ENCODE measurements around the gene HSPA4.

The HSPA4 gene

GRCh38 chr5:133091034-133091433, 39.2 kb downstream of the HSPA4 start:
- DNase-seq (ENCODE audit: low read depth, low spot score) = no peak

DNA sequence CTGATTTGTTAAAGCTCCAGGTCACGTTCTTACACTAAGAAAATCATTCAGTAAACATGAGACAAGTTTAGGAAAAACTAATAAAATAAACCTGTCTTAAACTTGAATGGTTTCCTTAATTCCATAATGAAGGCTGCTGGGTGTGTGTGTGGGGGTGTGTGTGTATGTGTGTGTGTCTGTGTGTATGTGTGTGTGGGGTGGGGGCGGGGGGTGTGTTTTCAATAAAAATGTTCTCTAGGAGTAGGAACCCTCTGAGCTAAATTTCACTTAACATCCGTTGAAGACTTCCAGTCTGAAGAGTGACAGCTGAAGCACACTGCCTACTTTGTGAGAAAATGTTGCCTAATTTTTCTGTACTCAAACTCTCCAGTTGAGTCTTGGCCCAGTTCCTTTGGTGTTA, 54.5 kb downstream of the HSPA4 start:
- no peak for DNase-seq (ENCODE audit: low read depth, low spot score)

- no peak for DNase-seq (ENCODE audit: low read depth, low spot score)
Observed at GRCh38 chr5:133106761-133107572, 55.2 kb downstream of the HSPA4 start.

GRCh38 chr5:133108481-133108921, 56.7 kb downstream of the HSPA4 start:
- no peak for DNase-seq (ENCODE audit: low read depth, low spot score)

DNA sequence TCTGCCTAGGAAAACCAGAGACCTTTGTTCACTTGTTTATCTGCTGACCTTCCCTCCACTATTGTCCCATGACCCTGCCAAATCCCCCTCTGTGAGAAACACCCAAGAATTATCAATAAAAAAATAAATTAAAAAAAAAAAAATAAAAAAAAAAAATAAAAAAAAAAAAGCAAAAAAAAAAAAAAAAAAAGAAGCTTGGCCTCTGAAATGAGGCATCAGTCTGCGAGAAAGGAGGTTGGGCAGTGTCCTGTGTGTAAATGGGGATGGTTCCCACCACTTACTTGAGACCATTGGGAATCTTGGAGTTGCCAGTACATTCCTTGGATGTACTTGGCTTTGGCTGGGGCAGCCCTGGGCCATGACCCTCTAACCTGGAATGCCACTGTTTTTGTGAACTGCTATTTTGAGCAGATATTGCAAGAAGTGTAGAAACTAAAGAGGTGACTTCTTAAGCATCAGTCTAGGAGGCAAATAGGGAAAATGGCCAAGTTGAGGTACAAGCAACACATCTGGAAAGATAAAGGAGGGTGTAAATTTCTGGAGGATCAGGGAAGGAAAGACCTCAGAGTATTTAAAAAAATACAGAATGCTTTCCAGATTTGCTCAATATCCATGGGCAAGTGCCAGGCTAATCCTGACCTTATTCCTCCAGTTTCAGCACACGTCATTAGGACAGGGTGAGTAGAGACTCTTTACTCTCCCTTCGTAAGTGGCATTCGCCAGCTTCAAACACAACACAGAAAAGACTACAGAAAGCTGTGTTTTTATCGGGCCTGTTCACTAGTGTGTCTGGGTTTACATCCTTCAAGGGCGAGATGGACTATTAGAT, 58.1 kb downstream of the HSPA4 start:
- no peak for DNase-seq (ENCODE audit: low read depth, low spot score)

GRCh38 chr5:133110709-133111108, 58.9 kb downstream of the HSPA4 start:
- no peak for DNase-seq (ENCODE audit: low read depth, low spot score)

- peak; percentile 59 for DNase-seq (ENCODE audit: low read depth, low spot score)
Observed at GRCh38 chr5:133111299-133111698, 59.5 kb downstream of the HSPA4 start.

GRCh38 chr5:133112026-133112660, 60.3 kb downstream of the HSPA4 start:
- no peak for DNase-seq (ENCODE audit: low read depth, low spot score)

DNA sequence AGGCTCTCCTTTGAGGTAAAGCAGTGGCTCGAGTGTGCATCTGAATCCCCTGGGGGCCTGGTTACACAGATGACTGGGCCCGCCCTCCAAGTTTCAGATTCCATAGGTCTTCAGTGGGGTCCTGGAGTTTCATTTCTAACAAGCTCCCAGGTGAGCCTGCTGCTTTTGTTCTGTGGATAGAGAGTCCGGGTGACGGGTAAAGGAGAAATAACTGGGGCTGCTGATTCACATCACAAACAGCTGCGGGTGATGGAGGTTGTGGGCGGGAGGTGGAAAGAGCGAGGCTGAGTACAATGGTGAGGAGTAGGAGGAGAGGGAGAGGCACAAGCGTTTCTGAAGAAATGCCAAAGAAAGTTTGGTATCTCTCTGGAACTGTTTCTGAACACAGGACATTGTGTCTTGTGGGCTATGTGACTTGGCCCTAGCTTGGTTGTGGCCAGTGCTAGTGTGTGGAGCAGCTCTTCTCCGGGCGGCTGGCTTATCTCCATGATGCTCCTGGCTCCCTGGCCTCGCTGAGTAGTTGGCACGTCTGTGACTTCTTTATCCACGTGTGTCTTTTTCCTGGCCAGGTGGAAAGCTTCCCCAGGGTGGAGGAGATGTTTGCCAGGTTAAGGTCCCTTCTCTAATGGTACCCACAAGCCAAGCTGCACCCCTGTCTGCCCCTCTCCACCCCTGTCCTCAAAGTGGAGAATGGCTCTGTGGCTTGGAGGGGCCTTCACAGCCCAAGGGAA, 61.7 kb downstream of the HSPA4 start:
- no peak for DNase-seq (ENCODE audit: low read depth, low spot score)

DNA sequence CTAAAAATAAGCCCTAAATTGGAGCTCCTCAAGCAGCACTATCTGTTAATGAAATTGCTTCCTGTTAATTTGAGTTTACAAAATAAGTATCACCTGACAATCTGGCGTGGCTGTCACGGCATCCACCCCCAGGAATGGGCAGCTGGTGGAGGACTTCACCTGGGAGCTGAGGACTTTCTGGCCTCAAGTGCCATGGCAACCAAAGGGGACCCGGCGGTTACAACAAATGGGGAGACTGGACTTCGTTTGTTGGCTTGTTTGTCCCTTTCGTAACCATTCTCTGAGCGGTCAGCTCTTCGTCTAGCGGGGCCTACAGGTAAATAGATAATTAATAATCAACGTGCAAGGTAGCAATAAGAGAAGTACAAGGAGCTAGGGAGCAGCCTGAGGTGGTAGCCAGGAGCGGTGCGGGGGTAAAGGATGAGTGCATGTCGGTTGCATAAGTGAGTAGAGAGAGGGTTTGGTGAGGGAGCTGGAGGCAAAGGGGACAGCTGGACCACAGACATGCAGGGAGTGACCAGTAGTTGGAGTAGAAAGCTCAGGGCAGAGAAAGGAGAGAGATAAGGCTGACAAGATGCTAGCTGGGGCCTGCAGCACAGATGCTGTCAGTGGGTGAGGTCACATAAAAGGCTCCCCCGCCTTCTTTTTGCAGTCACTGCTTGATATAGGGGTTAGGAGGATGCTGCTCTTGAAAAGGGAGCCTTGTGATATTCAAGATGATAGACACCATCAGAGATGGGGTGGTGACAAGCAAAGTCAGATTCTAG, 62.5 kb downstream of the HSPA4 start:
- no peak for DNase-seq (ENCODE audit: low read depth, low spot score)

DNA sequence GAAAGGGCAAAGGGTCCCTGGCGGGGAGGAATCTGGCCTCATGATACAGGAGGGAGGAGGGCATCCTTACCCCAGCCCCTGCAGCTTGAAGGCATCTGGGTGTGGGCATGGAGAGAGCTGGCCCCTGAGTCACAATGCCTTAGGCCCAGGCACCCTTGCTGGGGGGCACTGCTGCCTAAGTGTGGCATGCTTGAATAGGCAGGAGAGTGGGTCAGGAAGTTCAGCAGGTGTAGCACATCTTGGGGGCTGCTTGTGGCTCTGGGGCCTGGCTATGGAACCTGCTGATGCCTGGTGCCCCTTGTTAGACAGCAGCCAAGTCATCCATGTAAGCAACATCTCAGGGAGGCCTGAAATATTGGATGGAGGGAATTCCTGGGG, 63.1 kb downstream of the HSPA4 start:
- no peak for DNase-seq (ENCODE audit: low read depth, low spot score)

DNA sequence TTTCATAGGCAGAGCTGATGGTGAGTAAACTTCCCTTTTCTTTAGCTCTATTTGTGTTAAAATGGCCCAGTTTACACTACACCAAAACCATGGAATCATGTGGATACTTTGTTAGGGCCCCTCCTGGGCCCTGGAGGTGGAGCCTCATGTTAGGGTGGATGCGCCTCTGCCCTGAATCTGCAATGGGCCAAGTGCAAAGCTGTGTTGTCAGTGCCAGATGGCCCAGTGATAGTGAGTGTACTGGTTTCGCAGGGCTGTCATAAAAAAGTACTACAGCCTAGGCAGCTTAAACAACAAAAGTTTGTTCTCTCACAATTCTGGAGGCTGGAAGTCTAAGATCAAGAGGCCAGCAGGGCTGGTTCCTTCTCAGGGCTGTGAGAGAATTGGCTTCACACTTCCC, 64.8 kb downstream of the HSPA4 start:
- DNase-seq (ENCODE audit: low read depth, low spot score) = no peak

GRCh38 chr5:133117166-133117911, 65.5 kb downstream of the HSPA4 start:
- DNase-seq (ENCODE audit: low read depth, low spot score) = no peak

DNA sequence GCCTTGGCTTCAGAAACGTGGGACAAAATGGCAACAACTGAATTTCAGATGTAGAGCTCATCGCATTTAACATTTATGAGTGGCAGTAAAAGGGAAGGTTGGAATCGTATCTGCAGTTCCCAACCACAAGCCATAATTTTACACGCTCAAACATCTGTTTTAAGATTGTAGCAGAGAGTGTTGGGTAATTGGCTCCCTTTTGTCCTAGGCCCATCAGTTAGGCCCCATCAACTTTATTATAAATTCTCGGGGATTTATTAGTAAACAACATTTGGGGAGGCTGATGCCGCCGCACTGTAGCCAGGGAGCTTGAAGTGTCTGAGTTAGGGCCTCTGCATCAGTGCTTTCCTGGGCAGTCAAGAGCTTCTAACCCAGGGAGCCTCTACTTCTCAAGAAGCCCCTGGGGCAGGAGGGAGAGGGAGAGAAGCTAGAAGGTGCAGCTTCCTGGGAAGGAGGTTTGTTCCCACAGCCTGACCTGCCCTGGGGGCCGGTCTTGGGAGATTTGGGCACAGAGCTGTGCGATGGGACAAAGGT, 66.2 kb downstream of the HSPA4 start:
- DNase-seq (ENCODE audit: low read depth, low spot score) = no peak

DNA sequence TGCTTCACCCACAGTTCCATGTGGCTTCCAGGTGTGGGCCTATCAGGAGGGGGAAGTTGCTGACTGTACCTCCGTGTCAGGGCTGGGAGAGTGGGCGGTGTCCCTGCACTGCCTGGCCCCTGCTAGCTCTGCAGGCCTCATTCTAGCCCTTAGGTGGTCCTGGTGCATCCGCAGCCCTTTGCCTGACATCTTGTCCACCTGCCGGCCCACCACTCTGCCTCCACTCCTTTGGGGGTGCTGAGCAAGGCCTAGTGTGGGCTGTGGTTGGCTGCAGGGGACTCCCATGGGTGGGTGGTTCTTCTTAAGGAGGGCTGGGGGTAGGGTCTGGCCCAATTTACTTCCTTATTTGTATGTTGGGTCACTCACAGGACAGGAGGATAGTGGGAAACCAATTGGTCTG, 66.9 kb downstream of the HSPA4 start:
- DNase-seq (ENCODE audit: low read depth, low spot score) = no peak

GRCh38 chr5:133119233-133119711, 67.5 kb downstream of the HSPA4 start:
- no peak for DNase-seq (ENCODE audit: low read depth, low spot score)

DNA sequence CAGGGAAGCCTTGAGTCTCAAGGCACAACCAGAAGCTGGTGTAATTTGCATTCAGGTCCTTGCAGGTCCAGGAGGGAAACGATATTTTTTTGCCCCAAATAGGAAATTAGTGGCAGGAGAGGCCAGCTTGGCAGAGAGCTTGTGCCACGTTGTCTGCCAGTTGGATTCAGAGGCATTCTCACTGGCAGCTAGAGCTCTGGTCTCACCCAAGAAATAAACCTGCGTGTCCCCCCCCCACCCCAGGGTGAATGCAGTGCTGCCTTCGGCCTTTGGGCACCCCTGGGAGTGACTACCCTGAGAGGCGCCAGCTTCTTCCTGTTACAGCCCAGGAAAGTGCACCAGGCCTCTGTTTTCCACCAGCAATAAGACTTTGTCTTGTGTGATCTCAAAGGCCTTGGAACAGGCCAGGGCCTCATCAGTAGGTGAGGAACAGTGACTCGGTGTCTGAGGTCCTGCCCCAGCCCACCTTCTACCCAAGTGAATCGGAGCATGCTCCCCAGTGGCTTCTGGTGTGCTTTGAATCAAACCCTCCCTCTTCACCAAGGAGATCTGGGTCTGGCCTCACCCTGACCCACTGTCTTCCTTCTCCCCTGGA, 68.4 kb downstream of the HSPA4 start:
- no peak for DNase-seq (ENCODE audit: low read depth, low spot score)

- no peak for DNase-seq (ENCODE audit: low read depth, low spot score)
Observed at GRCh38 chr5:133121080-133121479, 69.3 kb downstream of the HSPA4 start.

DNA sequence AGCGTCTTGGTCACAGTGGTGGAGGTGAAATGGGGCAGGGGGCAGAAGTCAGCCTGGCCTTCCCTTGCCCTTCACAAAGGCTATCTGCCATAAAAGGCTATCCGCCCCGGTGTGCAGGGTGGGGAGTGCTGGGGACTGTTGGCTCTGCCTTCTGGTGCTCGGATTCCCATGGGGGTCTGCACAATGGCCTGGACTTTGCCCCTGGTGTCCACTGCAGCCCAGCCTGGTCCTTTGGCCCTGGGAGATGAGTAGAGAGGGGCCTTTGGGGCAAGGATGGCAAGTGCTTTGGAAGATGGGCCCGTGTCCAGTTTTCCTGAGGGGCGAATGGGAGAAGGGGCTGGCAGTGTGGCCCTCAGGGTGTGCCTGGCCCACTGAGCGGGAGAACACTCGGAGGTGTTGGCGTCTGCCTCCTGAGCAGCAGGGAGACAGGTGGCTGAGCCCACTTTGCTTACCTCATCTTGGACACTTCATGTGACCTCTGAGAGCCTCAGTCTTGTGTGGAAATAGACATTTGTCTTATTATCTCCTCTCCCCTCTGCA, 69.9 kb downstream of the HSPA4 start:
- no peak for DNase-seq (ENCODE audit: low read depth, low spot score)
